Fibroblast of mammary gland (primary cell): ENCODE data around the gene ACER2.
"Not testable (repeated sequence)": the region's sequence is repeated elsewhere in the genome, so short reads cannot be mapped to it uniquely, and the experiment has no call there.

ENCODE experiments used
- DNase-seq: peaks from one replicate; pipeline ENCODE4 v3.0.0-alpha.2; 2010; ENCODE audit warnings: low read depth
- H3K4me3 ChIP-seq: 2 replicates; pipeline ENCODE4 v1.5.1; 2011; ENCODE audit warnings: low read depth, mild to moderate bottlenecking, low read length, moderate library complexity; ENCODE audit not compliant: control insufficient read depth
- TF ChIP-seq, protein P1 (sequence below): conservative IDR thresholded peaks from 2 replicates; pipeline ENCODE4 v1.5.1; 2011; ENCODE audit warnings: low read depth, low read length, inconsistent platforms; ENCODE audit not compliant: control insufficient read depth, insufficient read depth

Gene ACER2

GRCh38 chr9:19405771-19406170 lies 3.0 kb upstream of the ACER2 start:
- no peak overlapping the region for H3K4me3 ChIP-seq
- TF ChIP-seq, protein P1, sequence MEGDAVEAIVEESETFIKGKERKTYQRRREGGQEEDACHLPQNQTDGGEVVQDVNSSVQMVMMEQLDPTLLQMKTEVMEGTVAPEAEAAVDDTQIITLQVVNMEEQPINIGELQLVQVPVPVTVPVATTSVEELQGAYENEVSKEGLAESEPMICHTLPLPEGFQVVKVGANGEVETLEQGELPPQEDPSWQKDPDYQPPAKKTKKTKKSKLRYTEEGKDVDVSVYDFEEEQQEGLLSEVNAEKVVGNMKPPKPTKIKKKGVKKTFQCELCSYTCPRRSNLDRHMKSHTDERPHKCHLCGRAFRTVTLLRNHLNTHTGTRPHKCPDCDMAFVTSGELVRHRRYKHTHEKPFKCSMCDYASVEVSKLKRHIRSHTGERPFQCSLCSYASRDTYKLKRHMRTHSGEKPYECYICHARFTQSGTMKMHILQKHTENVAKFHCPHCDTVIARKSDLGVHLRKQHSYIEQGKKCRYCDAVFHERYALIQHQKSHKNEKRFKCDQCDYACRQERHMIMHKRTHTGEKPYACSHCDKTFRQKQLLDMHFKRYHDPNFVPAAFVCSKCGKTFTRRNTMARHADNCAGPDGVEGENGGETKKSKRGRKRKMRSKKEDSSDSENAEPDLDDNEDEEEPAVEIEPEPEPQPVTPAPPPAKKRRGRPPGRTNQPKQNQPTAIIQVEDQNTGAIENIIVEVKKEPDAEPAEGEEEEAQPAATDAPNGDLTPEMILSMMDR, result no peak
- no peak for DNase-seq

DNA sequence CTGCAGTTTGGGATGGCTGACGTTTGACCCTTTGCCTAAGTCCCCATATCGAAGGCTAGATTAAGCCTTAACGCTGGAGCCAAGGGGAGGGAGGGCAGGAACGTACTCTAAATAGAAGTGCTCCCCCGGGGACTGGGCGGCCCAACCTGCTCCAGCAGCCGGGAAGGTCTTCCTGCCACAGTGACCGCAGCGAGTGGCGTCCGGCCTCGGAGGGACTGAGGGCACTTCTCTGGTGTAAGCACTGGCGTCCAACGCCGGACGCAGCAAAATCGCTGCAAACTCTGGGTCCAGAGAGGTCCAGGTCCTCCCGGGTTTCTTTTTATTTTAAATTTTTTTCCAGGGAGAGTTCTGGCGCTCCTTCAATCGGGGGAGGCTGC lies 505 bp upstream of the ACER2 start:
- no peak for DNase-seq
- TF ChIP-seq, protein P1, result no peak

DNA sequence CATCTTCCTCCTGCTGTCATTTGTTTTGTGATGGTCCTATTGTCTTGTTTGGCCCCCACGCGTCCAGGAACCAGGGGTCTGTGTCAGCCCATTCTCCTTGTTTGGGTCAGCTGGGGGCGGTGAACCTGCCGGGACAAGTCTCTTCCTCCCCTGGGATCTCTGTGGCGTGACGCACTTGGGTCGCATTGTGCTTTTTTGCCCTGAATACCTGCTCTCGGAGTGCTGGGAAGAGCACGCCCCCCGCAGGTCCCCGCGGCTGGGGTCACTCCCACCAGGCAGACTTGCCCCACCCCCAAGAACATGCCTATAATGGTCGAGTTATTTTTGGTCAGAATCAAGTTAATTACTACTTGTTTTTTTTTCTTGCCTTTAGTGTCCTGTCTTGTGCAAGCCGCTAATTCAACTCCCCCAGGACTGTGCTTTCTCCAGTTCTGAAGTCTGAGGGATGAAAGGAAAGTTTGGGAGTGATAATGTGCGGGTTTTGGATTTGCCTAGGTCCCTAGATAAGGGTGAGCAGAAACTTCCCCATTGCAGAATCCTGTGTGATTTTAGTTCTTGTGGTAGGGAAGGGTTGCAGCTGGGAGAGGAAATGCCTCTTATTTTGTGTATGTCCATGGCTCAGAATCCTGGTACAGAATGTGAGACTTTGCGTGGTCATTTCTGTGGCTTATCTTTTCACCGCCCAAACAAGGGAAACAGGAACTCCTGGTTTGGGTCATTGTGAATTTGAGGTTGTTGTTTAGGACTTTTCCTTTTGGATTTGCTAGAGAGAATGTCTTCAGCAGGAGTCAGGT lies 789 bp downstream of the ACER2 start:
- DNase-seq, result peak; percentile 8
- TF ChIP-seq, protein P1, result no peak
- peak overlapping the region; percentile 76 for H3K4me3 ChIP-seq

More for the DNA sequence above, 505 bp upstream of the ACER2 start:
- peak overlapping the region; percentile 76 for H3K4me3 ChIP-seq

DNA sequence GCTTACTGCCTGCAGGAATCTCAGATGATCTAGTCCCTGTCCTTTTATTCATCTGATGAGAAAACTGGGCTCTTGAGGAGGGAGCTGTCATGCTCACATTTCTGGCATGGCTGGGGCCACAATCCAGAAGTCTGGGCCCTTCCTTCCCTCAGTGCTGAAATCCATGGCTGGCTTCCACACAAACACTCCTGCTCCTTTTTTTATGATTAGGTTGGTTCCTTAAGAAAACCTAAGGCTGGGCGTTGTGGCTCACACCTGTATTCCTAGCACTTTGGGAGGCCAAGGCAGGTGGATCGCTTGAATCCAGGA lies 1.3 kb downstream of the ACER2 start:
- TF ChIP-seq, protein P1, result no peak
- DNase-seq, result no peak
- peak overlapping the region; percentile 76 for H3K4me3 ChIP-seq

DNA sequence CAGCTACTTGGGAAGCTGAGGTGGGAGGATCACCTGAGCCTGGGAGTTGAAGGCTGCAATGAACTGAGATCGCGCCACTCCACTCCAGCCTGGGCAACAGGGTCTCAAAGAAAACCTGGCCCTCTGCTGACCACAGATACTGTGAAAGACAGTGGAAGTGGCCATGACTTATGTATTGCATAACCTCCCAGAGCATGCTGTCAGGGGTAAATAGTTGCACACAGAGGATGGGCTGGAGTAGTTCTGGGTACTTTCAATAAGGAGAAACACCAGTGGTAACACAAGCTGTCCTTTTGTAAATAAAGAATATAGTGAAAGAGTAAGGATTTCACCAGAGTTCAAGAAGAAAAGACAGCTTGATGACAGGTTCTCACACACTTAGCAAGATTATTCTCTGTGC lies 1.8 kb downstream of the ACER2 start:
- TF ChIP-seq, protein P1, result no peak
- peak; percentile 11 for DNase-seq
- H3K4me3 ChIP-seq, result no peak overlapping the region

- H3K4me3 ChIP-seq, result no peak overlapping the region
- DNase-seq, result peak; percentile 87
- TF ChIP-seq, protein P1, result no peak
Measured at GRCh38 chr9:19411316-19411715, 2.5 kb downstream of the ACER2 start.

DNA sequence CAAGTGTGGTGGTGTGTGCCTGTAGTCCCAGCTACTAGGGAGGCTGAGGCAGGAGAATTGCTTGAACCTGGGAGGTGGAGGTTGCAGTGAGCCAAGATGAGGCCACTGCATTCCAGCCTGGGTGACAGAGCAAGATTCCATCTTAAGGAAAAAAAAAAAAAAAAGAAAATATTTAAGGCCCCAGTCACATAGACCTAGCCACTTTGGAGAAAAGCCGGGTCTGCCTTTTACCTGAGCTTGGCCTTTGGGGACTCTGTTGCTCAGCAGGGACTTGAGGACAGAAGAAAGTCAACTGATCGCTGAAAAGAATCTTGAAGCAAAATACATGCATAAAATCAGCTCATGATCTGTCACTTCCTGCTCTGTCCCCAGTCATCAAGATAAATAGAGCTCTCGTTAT lies 4.6 kb downstream of the ACER2 start:
- DNase-seq, H3K4me3 ChIP-seq: not testable (repeated sequence)
